GM18517 (cell line): ENCODE results near the gene DIAPH1.
A peak's percentile ranks its signal among the peaks of the same experiment; 100 is the strongest.

Experiments
- ATAC-seq: cut with Tn5 transposase; IDR thresholded peaks from one replicate; pipeline ENCODE4 v1.9.1; 2021; ENCODE audit warnings: mild to moderate bottlenecking, moderate library complexity; ENCODE audit not compliant: unreplicated experiment

The DIAPH1 gene

DNA sequence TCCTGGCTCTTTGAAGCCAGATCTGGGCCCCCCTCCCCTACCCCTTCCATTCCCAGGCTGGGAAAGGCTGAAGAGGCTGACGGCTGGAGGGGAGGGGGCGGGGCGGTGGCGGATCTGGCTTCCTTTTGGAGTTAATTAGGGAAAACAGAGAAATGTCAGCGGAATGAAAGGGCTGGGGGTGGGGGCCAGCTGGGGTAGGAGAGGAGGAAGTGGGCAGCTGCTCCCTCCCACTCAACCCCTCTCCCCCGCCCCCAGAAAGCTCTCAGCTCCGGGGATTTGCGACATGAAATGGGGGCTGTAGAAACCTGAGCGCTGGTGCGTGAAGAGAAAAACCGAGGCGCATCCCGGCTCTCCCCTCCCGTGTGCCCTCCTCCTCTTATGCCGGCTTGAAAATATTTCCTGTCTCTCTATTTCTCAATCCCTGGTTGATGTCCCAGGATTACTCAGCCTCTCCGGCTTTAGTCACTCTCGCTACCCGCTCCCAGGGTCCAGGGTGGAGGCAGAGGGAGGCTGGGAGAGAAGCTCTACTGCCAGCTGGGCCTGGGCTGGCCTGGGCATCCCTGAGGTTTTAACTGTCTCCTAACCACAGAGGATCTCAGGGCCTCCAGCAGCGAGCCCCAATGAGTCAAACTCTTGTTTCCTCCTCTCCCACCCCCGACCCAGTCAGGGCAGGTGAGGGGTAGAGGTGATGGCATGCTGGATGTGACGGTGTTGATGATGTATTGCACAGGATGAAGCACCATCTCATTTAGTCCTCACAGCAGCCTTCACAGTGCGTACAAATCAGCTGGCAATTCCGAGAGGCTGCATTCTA lies 109.8 kb downstream of the DIAPH1 start:
- ATAC-seq: no peak

GRCh38 chr5:141508440-141508797 lies 110.4 kb downstream of the DIAPH1 start:
- no peak for ATAC-seq

DNA sequence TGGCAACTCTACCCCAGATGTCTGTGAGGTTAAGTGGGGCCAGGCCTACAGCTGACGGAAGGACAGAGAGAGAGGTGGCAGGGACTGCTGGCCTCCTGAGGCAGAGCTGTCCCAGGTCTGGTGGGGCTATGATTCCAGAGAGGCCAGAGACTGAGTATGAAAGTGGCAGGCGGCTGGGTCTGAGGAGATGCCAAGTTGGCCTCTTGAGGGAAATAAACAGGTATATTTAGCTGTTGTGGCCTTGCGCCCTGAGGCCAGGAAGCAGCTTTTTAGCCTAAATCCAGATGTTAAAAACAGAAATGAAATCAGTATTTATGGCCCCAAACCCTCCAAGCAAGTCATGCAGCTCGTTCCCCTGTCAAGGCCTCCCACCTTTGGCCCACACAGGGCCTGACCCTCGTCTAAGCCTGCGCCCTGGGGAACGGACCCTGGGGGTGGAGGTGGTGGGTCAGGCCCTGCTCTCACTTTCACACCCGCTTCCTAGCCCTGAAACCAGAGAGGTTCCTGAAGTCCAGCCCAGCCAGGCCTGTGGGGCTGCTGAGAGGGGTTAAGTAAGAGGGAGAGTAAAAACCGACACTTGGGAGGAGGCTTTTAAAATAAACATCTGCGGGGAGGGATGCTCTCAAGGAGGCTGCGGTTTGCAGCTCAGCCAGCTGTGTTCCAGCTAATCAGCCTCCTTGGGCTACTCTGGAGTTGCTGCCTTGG lies 111.3 kb downstream of the DIAPH1 start:
- ATAC-seq: peak; percentile 43

DNA sequence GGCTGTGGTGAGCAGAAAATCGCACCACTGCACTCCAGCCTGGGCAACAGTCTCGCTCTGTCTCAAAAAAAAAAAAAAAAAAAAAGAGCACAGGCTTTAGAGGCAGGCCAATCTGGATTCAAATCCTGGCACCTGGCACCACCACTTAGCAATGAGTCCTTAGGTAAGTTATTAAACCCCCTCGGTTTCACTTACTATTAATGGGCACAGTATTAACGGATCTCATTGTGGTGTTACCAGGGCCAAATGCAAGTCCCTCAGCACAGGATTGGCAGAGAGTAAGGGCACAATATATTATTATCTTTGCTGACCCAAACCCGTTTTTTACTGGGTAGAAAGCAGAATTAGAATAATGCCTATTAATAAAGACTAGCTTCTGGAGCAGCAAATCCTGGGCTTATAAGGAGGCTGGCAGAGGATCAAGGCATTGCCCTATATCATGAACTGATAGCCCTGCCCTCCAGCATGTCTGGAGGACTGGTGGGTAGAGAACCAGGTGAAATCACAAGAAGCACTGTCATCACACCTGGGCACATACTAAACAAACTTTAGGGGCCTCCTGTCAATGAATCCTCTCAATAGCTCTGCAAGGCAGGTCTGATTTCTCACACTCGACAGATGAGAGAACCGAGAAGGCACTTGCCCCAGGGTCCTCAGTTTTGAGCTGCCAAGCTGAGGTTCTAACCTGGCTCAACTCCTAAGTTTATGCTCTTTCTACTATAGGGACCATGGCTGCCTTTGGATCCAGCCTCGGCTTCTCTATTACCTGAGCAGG lies 112.2 kb downstream of the DIAPH1 start:
- no peak for ATAC-seq

- ATAC-seq: no peak
Observed at GRCh38 chr5:141504216-141504615, 114.6 kb downstream of the DIAPH1 start.

DNA sequence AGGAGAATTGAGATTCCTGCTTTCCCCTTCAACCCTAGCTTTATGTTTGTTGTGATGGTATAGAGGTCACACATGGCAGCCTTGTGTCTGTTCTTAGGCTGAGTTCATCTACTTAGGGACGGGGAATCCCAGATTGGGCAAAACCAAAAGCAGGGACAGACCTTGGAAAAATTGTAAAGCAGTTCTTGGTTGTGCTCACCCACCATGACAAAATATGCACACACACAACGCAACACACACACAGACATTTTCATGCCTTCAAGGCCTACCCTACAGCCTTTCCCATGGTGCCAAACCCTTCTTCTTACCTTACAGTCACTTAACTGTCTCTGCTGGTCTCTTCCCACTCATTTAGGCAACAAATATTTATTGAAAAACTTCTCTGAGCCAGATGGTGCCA lies 115.1 kb downstream of the DIAPH1 start:
- no peak for ATAC-seq

DNA sequence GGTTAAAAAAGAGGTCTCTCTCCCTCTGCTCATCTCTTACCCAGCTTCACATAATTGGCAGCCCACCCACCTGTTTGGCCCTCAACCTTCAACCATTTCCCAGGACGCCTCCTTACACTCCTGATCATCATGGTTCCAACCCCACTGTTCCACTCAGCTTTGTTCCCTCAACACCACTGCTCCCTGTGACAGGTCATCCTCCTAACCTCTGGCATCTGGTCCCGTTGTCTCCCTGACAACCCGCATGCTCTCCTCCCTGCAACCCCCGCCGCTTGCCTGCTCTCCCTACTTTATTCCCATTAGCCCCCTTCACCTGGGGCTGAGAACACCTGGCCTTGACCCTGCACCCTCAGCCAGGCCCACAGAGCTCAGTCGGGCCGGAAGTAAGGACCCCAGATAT lies 117.0 kb downstream of the DIAPH1 start:
- no peak for ATAC-seq

DNA sequence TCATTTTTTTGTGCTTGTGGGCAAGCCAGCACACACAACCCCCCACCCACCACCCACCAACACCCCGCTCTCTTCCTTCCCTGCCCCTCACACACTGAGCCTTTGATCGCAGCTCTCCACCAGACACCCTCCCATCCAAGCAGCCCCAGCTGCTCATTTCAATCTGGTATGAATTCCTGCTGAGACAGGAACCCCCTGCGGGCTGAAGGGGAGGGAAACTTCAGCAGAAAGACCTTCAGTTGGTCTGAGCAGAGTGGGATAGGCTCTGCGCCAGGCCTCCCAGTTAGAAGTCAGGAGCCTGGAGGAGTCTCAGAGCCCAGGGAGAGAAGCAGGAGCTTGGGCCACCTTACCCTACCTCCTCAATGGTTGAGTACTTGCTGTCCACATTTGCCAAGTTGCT lies 122.8 kb downstream of the DIAPH1 start:
- ATAC-seq: no peak

DNA sequence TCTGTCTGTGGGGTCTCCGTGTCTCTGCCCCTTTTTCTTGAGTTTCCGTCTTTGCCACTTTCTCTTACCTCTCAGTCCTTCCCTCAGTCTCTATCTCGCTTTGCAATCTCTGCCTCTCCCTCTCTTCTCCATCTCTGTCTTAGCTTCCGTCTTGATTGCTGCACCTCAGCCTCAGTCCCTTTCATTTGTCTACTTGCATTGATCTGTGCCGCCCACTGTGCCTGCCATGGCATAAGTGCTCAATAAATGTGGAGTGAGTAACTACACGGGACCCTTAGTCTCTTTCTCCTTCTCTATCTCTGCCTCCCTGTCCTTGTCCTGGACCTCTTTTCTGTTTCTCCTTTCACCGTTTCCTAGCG lies 123.4 kb downstream of the DIAPH1 start:
- no peak for ATAC-seq

DNA sequence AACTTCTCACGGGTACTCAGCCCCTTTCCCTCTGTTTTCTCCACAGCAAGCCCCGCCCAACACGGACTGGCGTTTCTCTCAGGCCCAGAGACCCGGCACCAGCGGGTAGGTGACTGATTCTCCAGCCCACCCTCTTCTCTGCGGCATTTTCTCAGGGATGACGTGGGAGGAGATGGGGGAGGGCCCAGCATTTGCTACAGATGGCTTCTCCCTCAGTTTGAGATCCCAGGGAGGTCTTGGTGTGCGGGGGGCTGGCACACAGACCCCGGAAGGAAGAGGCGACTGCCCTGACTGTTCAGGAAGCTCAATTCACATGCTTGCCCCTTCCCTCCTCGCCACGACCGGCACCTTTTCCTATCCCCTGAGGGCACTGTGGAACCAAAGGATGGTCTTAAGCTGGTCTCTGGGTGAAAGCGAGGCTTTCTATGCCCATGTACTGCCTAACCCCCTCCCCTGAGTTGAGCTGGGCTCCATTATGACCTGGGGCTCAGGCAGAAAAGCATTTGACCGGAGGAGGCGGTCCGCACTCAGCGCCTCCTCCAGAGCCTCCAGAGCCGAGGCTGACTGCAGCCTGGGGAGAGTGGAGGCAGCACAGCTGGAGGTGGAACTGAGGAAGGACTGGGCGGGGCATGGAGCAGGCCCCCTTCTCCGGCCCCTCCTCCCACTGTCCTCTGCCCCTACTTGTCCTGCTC lies 123.9 kb downstream of the DIAPH1 start:
- no peak for ATAC-seq

- no peak for ATAC-seq
Observed at GRCh38 chr5:141493500-141494422, 125.0 kb downstream of the DIAPH1 start.

GRCh38 chr5:141492168-141492885 lies 126.5 kb downstream of the DIAPH1 start:
- ATAC-seq: no peak

GRCh38 chr5:141491323-141492167 lies 127.3 kb downstream of the DIAPH1 start:
- ATAC-seq: no peak

GRCh38 chr5:141490771-141491170 lies 128.0 kb downstream of the DIAPH1 start:
- ATAC-seq: no peak

DNA sequence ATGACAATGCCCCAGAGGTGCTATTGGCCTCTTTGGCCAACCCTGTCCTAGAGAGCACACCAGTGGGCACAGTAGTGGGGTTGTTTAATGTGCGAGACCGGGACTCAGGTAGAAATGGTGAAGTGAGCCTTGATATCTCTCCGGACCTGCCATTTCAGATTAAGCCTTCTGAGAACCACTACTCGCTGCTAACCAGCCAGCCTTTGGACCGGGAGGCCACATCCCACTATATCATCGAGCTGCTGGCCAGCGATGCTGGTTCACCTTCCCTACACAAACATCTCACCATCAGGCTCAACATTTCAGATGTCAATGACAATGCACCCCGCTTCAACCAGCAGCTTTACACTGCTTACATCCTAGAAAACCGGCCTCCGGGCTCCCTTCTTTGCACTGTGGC lies 128.5 kb downstream of the DIAPH1 start:
- ATAC-seq: no peak

GRCh38 chr5:141489841-141490240 lies 129.0 kb downstream of the DIAPH1 start:
- no peak for ATAC-seq

DNA sequence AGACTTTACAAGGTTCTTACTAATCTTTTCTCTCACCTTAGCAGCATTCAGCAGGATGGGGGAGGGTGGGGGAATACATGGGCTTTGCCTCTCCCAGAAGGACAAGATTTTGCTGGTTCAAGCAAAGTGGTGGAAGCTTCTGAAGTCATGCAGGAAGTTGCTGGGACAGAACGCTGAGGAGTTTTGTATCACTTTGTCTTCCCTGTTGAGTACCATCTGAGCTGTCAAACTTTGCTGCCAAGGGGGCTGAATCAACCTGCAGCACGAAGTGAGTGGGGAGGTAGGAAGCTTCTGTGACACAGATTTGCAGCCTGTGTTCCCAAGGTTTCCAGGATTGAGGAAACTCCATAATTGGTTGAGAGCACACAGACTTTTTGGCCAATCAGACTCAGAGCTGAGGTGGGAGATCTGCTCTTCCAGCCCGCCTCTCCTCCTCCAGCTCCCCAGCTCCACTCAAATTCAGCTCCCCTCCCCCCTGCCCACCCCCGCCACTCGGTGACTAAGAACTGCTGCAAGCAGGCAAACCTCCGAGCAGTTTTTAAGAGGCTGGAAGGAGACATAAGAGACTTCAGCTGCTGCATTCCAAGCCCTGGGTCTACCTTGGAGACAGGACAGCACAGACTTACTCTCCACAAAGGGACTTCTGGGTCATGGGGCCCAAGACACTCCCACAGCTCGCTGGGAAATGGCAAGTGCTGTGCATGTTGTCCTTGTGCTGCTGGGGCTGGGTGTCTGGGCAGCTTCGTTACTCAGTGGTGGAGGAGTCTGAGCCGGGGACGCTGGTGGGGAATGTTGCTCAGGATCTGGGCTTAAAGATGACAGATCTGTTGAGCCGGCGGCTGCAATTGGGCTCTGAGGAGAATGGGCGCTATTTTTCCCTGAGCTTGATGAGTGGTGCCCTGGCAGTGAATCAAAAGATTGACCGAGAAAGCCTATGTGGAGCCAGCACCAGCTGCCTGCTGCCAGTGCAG lies 129.9 kb downstream of the DIAPH1 start, which contains the start of gene PCDHGC5:
PCDHGC5 (plus strand) TSS at position 491 of the 971 bp plus-strand sequence; CDS start at position 651, 160 bp downstream.
- ATAC-seq: no peak
